MCF 10A (cell line): ENCODE data around the gene KAZN. TPM values are rescaled to one million over a fixed set of nuclear protein-coding genes. Genes with fewer than 3 reads are reported as not detected.

ENCODE experiments used
- BruUV-seq: library from RNA; stranded (reverse); fragments of 400-500 nt; replicated peaks from 2 replicates; lab custom pipeline; 2021; lab: Mats Ljungman, UMichigan
- CTCF ChIA-PET: fragments of 300-600 bp; sonication (Branson Sonifier 250); formaldehyde crosslinking; extraction: SDS; loops from one replicate; lab custom pipeline; 2021; ENCODE audit warnings: antibody characterized with exemption, inconsistent platforms; lab: Yijun Ruan, JAX
- POLR2A ChIA-PET: fragments of 300-600, 350-650 bp; sonication (Branson Sonifier 250); formaldehyde crosslinking; extraction: SDS; loops from one replicate; lab custom pipeline; 2020; ENCODE audit warnings: antibody characterized with exemption, inconsistent platforms; lab: Yijun Ruan, JAX
- DNase-seq: peaks from one replicate; pipeline ENCODE4 v3.0.0-alpha.2; 2018; ENCODE audit not compliant: unreplicated experiment
- H3K27ac Mint-ChIP-seq: one replicate; pipeline ENCODE4 v1.8.0; 2022; ENCODE audit warnings: mild to moderate bottlenecking, low read depth, mixed read lengths; ENCODE audit not compliant: unreplicated experiment
- H3K27me3 Mint-ChIP-seq: one replicate; pipeline ENCODE4 v1.8.0; 2022; ENCODE audit warnings: mixed read lengths; ENCODE audit not compliant: insufficient read depth, unreplicated experiment
- H3K36me3 Mint-ChIP-seq: one replicate; pipeline ENCODE4 v1.8.0; 2022; ENCODE audit warnings: mild to moderate bottlenecking, moderate library complexity, mixed read lengths; ENCODE audit not compliant: insufficient read depth, unreplicated experiment
- H3K4me1 Mint-ChIP-seq: one replicate; pipeline ENCODE4 v1.8.0; 2022; ENCODE audit warnings: mixed read lengths; ENCODE audit not compliant: insufficient read depth, unreplicated experiment
- H3K4me3 Mint-ChIP-seq: one replicate; pipeline ENCODE4 v1.8.0; 2022; ENCODE audit warnings: mild to moderate bottlenecking, moderate library complexity, mixed read lengths; ENCODE audit not compliant: unreplicated experiment
- H3K9me3 Mint-ChIP-seq: one replicate; pipeline ENCODE4 v1.8.0; 2022; ENCODE audit warnings: mixed read lengths; ENCODE audit not compliant: unreplicated experiment
- CTCF ChIP-seq: fragments of 200-600 bp; IDR thresholded peaks from one replicate; pipeline ENCODE4 v1.8.0; 2022; ENCODE audit warnings: antibody characterized with exemption, mild to moderate bottlenecking; ENCODE audit not compliant: unreplicated experiment
- intact Hi-C: fragments of 100-400 bp; cut with micrococcal nuclease; formaldehyde crosslinking; loops from 2 replicates; pipeline ENCODE4 v1.14.1; 2022
- total RNA-seq: library from RNA; stranded (reverse); gene quantifications from 2 replicates; pipeline ENCODE4 v1.2.3, GENCODE V29; 2022

KAZN gene
- total RNA-seq, 1 experiment from 2014 or later, result 3.3 TPM

- BruUV-seq, result no TSS peak
- intact Hi-C loops, result no loop called here
- no peak for DNase-seq
- POLR2A ChIA-PET, result no interaction called here
- peaks cover 12% of the 10 kb centered on the region for H3K4me1 Mint-ChIP-seq
- CTCF ChIA-PET, result no interaction called here
- H3K27ac Mint-ChIP-seq, result no peak overlapping the region
- no peaks in the 10 kb centered on the region for H3K27me3 Mint-ChIP-seq
- H3K9me3 Mint-ChIP-seq, result no peaks in the 10 kb centered on the region
- no peak overlapping the region for H3K4me3 Mint-ChIP-seq
- H3K36me3 Mint-ChIP-seq, result no peaks in the 10 kb centered on the region
- no peak for TF ChIP-seq CTCF
These were observed 331.2 kb downstream of the KAZN start for GRCh38 chr1:14929547-14930246.

- no TSS peak for BruUV-seq
- no peaks in the 10 kb centered on the region for H3K9me3 Mint-ChIP-seq
- H3K4me1 Mint-ChIP-seq, result peaks cover 6% of the 10 kb centered on the region
- DNase-seq, result no peak
- CTCF ChIA-PET, result no interaction called here
- H3K27ac Mint-ChIP-seq, result no peak overlapping the region
- H3K27me3 Mint-ChIP-seq, result no peaks in the 10 kb centered on the region
- intact Hi-C loops, result no loop called here
- H3K4me3 Mint-ChIP-seq, result no peak overlapping the region
- TF ChIP-seq CTCF, result no peak
- POLR2A ChIA-PET, result no interaction called here
- H3K36me3 Mint-ChIP-seq, result no peaks in the 10 kb centered on the region
These were observed 331.9 kb downstream of the KAZN start for GRCh38 chr1:14930247-14930965.

- Mint-ChIP-seq H3K4me1 (no peaks in the 10 kb centered on the region), H3K27me3 (no peaks in the 10 kb centered on the region), H3K9me3 (no peaks in the 10 kb centered on the region), H3K36me3 (no peaks in the 10 kb centered on the region), H3K27ac (no peak overlapping the region), H3K4me3 (no peak overlapping the region)
- ChIA-PET POLR2A (no interaction called here), CTCF (no interaction called here)
- no TSS peak for BruUV-seq
- no peak for TF ChIP-seq CTCF
- no peak for DNase-seq
- intact Hi-C loops, result no loop called here
These were observed 333.7 kb downstream of the KAZN start for GRCh38 chr1:14932034-14932638.

GRCh38 chr1:14934867-14935266 is 336.4 kb downstream of the KAZN start:
- POLR2A ChIA-PET, result no interaction called here
- no peaks in the 10 kb centered on the region for H3K36me3 Mint-ChIP-seq
- H3K27me3 Mint-ChIP-seq, result no peaks in the 10 kb centered on the region
- no peak overlapping the region for H3K27ac Mint-ChIP-seq
- DNase-seq, result no peak
- BruUV-seq, result no TSS peak
- intact Hi-C loops, result no loop called here
- TF ChIP-seq CTCF, result no peak
- CTCF ChIA-PET, result no interaction called here
- no peaks in the 10 kb centered on the region for H3K4me1 Mint-ChIP-seq
- H3K4me3 Mint-ChIP-seq, result no peak overlapping the region
- H3K9me3 Mint-ChIP-seq, result no peaks in the 10 kb centered on the region
